ENCODE data around the gene IQCK.

IQCK gene

DNA sequence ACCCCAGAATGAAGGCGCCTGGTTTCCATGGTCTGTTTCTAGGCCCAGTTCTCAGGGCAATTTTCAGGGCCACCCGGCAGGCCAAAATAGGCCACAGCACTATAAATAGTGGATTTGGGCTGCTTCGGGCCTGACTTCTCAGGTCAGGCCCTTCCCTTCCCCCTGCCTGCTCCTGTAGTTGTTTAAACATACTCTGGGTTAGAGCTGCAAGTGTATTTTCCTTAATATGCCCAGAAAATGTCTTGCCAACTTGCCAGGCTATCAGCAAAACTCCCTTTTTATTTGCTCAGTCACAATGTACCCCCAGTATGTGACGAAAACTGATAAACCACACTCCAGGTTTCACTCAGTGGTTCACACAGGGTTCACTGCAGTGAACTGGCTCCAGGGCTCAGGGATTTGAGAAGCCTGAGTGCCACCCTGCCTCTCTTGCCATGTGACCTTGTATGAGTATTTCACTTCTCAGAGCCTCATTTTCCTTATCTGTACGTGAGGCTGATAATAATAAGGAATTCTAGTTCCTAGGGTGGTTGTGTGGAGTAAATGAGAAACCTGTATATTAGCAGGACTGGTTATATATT, 90.1 kb downstream of the IQCK start:
- no peak for DNase-seq

DNA sequence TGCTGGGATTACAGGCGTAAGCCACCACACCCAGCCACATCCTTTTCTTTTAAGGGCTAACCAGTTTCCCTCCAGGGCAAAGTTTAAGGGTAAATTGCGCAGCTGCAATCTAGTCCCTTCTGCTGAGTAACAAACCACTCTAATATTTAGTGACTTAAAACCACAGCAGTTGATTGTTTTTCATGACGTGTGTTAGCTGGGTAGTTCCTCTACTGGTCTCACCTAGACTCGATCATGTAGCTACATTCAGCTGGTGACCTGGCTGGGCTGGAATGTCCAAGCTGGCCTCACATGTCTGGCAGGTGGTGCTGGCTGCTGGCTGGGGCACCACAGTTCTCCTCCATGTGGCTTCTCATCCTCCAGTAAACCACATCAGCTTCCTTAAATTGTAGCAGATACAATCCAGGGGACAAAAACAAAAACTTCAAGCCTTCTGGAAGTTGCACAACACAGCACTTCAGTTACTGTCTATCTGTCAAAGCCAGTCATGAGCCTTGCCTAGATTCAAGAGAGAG, 91.1 kb downstream of the IQCK start:
- peak; percentile 25 for DNase-seq

DNA sequence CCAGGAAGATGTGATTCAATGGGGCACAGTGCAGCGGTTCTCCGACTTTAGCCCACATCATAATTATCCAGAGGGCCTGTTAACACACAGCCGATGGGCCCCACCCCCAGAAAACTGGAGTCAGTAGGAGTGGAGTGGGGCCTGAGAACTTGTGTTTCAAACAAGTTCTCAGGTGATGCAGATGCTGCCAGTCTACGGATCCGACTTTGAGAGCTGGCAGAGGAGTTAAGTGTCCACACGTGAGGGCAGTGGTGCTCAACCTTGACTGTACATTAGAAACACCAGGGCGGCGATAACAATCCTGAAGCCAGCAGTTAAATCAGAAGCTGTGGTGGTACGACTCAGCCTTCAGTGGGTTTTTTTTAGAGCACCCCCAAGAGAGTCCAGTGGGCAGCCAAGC, 91.6 kb downstream of the IQCK start:
- no peak for DNase-seq

DNA sequence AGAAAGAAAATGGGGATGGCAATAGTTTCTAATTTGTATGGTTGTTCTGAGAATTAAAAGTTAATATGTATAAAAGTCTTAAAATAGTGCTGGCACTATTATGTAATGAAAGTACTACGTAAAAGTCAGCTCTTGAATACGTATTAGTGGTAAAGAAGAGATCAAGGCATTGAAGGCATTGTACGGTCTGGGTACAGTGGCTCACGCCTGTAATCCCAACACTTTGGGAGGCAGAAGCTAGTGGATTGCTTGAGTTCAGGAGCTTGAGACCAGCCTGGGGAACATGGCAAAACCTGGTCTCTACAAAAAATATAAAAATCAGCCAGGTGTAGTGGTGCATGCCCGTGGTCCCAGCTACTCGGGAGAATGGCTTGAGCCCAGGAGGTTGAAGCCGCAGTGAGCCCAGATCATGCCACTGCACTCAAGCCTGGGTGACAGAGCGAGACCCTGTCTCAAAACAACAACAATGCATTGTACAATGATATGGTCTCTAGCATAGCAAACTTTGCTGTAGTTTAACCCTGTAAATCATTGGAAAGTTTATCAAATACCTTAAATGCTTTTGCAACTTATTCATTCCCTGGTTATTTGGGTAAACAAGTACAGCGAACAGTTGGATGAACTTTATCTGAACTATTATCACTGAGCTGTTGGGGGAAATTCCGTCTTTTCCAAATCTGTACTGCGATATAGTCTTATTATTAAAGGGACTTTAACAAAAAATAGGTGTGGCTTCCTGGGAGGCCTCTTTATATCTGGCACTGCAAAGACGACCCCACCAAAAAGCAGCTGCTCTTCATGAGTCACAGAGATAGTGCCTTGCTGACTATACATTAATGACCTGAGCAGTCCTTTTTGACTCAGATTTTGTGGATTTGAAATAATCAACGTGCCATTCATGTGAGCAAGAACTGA, 93.0 kb downstream of the IQCK start:
- DNase-seq, result peak; percentile 91

GRCh38 chr16:19812986-19813385, 94.9 kb downstream of the IQCK start:
- no peak for DNase-seq

DNA sequence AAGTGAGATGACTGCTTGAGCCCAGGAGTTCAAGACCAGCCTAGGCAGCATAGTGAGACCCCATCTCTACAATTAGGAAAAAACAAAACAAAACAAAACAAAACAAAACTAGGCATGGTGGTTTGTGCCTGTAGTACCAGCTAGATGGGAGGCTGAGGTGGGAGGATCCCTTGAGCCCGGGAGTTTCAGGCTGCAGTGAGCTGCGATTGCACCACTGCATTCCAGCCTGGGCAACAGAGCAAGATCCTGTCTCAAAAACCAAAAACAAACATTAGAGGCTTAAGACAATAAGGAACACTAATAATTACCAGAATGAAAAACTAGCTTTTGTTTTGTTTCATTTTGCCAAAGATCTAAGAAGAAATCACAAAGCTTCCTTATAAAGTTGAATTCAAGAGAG, 97.3 kb downstream of the IQCK start:
- no peak for DNase-seq

DNA sequence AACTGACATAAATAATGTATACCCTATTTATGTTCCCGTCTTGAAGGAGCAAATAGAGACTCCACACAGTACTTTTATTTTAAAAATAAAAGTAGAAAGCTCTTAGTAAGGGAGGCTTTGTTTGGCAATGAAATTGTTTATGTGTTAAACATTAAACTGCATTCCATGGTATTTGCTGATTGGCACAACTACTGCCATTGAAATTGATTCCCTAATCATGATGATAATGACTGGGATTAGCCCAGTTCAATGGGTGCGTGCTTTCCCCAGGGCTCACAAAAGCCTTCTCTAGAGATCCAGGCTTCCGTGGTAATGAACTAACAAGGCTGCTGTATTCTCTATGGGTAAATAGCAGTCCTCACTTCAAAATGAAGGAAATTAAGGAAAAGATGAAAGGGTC, 99.1 kb downstream of the IQCK start:
- DNase-seq, result no peak

- DNase-seq, result no peak
Measured at GRCh38 chr16:19817875-19818274, 99.8 kb downstream of the IQCK start.

DNA sequence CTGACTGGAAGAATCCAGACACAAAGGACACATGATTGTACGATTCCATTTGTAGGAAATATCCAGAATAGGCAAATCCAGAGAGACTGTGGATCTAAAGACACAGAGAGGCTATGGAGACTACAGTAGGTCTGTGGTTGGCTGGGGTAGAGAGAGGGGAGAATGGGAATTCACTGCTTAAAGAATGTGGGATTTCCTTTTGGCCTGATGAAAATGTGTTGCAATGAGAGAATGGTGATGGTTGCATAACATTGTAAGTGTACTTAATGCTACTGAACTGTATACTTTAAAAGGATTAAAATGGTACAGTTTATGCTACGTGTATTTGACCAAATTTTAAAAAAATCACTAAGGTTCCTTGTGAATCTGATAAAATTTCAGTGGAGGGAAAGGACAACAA, 104.5 kb downstream of the IQCK start:
- DNase-seq, result peak; percentile 16

- no peak for DNase-seq
Measured at GRCh38 chr16:19823322-19823721, 105.3 kb downstream of the IQCK start.

DNA sequence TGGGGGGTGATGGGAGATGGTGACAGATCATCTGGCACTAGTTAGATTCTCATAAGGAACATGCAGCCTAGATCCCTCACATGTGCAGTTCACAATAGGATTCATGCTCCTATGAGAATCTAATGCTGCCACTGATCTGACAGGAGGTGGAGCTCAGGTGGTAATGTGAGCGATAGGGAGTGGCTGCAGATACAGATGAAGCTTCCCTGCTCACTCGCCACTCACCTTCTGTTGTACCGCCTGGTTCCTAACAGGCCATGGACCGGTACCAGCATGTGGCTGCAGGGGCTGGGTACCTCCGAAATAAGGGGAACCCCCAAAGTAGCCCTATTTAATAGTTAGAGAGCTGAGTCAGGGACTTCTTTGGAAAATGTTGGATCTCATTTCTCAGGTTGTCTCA, 106.1 kb downstream of the IQCK start:
- no peak for DNase-seq

DNA sequence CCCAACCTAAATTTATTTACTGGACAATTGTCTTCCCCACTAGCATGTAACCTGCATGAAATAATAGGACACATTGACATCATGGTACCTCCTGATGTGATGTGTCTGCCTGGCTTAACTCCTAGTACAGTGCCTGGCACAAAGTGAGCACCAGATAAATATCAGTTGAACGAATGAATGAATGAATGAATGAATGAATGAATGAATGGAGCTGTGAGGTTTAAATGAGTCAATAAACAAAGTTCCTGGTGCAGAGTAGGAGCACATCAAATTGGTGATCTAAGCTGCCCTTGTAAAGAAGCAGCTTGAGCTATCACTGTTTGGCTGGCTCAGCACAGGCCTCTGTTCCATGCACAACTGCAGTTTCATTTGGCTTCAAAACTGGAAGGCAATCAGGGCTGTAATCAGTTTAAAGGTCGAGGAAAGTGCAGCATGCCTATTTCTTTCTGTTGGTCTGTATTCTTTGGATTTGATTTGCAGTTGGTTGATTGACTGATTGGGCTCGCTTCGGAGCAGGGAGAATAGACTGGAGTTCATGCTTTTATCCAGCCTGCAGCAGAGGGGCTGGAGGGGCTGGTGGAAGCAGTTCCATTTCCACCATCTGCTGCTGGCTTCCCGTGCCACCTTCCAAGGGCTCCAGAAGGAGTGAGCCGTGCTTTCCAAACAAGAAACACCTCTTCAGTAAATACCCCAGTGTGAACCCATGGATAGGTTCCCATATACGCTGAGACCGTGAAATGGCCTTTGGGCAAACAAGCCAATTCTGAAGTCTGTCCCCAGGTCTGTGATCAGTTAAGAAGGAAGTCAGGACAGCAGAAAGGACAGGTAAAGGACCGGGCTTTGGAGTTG, 112.0 kb downstream of the IQCK start:
- no peak for DNase-seq

- DNase-seq, result no peak
Measured at GRCh38 chr16:19830902-19831560, 113.0 kb downstream of the IQCK start.

- DNase-seq, result peak; percentile 72
Measured at GRCh38 chr16:19831678-19832077, 113.6 kb downstream of the IQCK start.

GRCh38 chr16:19833176-19833575, 115.1 kb downstream of the IQCK start:
- no peak for DNase-seq

DNA sequence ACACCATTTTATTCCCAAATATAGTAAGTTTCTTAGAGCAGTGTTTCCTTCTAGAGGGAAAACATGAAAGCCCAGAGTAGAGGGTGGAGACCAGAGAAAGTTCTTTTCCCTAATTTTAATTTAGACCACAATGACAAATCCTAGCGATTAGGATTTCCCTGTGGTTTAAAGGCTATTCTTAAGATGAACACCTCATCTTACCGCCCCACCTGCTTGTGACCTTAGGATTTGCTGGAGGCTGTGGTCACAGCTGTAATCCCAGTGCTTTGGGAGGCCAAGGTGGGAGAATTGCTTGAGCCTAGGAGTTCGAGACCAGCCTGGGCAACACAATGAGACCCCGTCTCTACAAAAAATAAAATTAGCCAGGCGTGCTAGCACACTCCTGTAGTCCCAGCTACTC, 115.5 kb downstream of the IQCK start:
- DNase-seq, result no peak

GRCh38 chr16:19835196-19835595, 117.1 kb downstream of the IQCK start:
- DNase-seq, result no peak

DNA sequence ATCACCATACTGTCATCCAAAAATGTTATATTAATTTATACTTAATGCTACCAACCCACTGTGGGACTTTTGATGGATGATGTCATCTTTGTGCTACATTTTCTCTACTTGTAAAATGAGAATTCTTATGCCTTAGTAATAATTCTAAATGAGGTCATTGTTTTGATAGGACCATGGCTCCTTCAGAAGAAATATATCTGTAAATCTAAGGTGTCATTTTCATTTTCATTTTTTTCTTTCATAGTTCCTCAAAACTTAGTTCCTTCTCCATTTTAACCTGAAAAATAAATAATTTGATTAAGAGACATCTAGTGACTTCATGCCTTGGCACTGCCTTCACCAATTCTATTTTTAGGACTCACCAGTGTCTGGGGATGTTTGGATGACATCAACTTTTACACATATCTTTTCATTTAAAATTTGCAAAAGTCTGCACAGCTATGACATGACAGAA, 117.9 kb downstream of the IQCK start:
- peak; percentile 43 for DNase-seq

- no peak for DNase-seq
Measured at GRCh38 chr16:19837331-19837980, 119.4 kb downstream of the IQCK start.

DNA sequence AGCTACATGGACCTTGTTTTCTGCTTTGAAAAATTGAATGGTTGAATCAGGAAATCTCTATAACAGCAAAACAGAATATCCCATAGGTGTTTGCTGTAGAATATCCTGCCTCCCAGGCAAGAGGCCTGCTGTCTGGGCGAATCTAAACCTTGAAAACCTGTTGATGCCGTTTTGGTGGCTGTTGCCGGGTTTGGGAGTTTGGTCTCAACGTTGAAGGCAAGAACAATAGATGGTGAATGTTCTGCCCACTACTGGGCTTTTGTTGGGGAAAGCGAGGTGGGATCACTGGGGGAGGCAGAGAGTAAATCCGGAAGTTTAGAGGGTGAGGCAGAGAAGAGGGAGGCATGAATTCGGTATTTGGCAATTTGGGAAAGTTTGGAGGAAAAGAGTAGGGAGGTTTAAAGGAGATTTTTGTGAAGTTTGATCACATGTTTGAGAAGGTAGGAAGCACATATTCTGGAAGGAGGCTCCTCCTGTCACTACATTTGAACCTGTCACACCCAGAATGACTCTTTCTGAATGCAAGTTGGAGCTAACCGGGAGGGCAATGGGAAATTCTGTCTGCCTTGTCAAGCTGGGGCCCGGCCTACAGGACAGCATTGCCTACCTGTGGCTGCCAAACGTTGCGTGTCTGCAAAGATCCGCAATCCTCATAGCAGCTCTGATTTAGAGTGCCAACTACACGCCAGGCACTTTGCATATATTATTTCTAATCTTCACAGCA, 120.1 kb downstream of the IQCK start:
- no peak for DNase-seq

- DNase-seq, result no peak
Measured at GRCh38 chr16:19840524-19841110, 122.5 kb downstream of the IQCK start.
